GM21576 (cell line): ENCODE results near the gene CDC42EP4.
"Not testable (repeated sequence)": the region's sequence is repeated elsewhere in the genome, so short reads cannot be mapped to it uniquely, and the experiment has no call there.

Source experiments
- ATAC-seq: cut with Tn5 transposase; IDR thresholded peaks from one replicate; pipeline ENCODE4 v1.9.1; 2021; ENCODE audit warnings: mild to moderate bottlenecking, moderate library complexity; ENCODE audit not compliant: unreplicated experiment

CDC42EP4 gene

GRCh38 chr17:73320601-73321264, 8.9 kb upstream of the CDC42EP4 start:
- ATAC-seq: no peak

GRCh38 chr17:73319766-73320165, 8.0 kb upstream of the CDC42EP4 start:
- ATAC-seq: no peak

- no peak for ATAC-seq
Measured at GRCh38 chr17:73318836-73319235, 7.0 kb upstream of the CDC42EP4 start.

GRCh38 chr17:73318427-73318813, 6.6 kb upstream of the CDC42EP4 start:
- no peak for ATAC-seq

GRCh38 chr17:73317513-73318426, 6.0 kb upstream of the CDC42EP4 start:
- ATAC-seq: no peak

GRCh38 chr17:73316919-73317505, 5.2 kb upstream of the CDC42EP4 start:
- peak; percentile 62 for ATAC-seq

- ATAC-seq: no peak
Measured at GRCh38 chr17:73315471-73315870, 3.7 kb upstream of the CDC42EP4 start.

- ATAC-seq: no peak
Measured at GRCh38 chr17:73313526-73314127, 1.8 kb upstream of the CDC42EP4 start.

GRCh38 chr17:73312887-73313286, 1.1 kb upstream of the CDC42EP4 start:
- not testable (repeated sequence) for ATAC-seq

- peak; percentile 13 for ATAC-seq
Measured at GRCh38 chr17:73311428-73311780, 397 bp downstream of the CDC42EP4 start.

- ATAC-seq: no peak
Measured at GRCh38 chr17:73309727-73310596, 1.8 kb downstream of the CDC42EP4 start.

- not testable (repeated sequence) for ATAC-seq
Measured at GRCh38 chr17:73308959-73309358, 2.8 kb downstream of the CDC42EP4 start.

GRCh38 chr17:73308017-73308823, 3.6 kb downstream of the CDC42EP4 start:
- no peak for ATAC-seq

GRCh38 chr17:73307130-73307529, 4.7 kb downstream of the CDC42EP4 start:
- no peak for ATAC-seq

- no peak for ATAC-seq
Measured at GRCh38 chr17:73305845-73306836, 5.7 kb downstream of the CDC42EP4 start.

- ATAC-seq: no peak
Measured at GRCh38 chr17:73304971-73305812, 6.6 kb downstream of the CDC42EP4 start.

- no peak for ATAC-seq
Measured at GRCh38 chr17:73304438-73304837, 7.4 kb downstream of the CDC42EP4 start.

- ATAC-seq: no peak
Measured at GRCh38 chr17:73302189-73302588, 9.6 kb downstream of the CDC42EP4 start.
